ENCODE results near the gene STAP1. TPM values are rescaled to one million over a fixed set of nuclear protein-coding genes. Genes with fewer than 3 reads are reported as not detected.
A peak's percentile ranks its signal among the peaks of the same experiment; 100 is the strongest.

Gene STAP1
- total and polyA plus RNA-seq, 12 donors = 0.15 to 0.97 TPM; not detected in 10

GRCh38 chr4:67615119-67615518 lies 56.6 kb downstream of the STAP1 start:
- peaks cover 0 to 31% (median under 1%) of the 10 kb centered on the region in 11 donors for H3K9me3 ChIP-seq
- H3K27me3 ChIP-seq = no peaks in the 10 kb centered on the region
- no peak overlapping the region for H3K4me3 ChIP-seq
- 96 to 98% methylated on average over 5 of the region's 5 CpGs for WGBS, 2 donors
- H3K4me1 ChIP-seq = no peaks in the 10 kb centered on the region
- no peak for TF ChIP-seq CTCF (IDR thresholded peaks at IDR 0.05)
- no peak for DNase-seq
- no peak overlapping the region for H3K27ac ChIP-seq
- intact Hi-C loops (cut with DNase I) = no loop called here
- peaks cover 0 to 60% (median 4%) of the 10 kb centered on the region in 9 donors for H3K36me3 ChIP-seq
- no peak for ATAC-seq

GRCh38 chr4:67616478-67616877 lies 58.0 kb downstream of the STAP1 start:
- Histone ChIP-seq H3K4me1 (no peaks in the 10 kb centered on the region), H3K4me3 (no peak overlapping the region), H3K9me3 (peaks cover 0 to 21% (median 0%) of the 10 kb centered on the region in 11 donors), H3K27me3 (no peaks in the 10 kb centered on the region), H3K36me3 (peaks cover 0 to 74% (median 15%) of the 10 kb centered on the region in 9 donors), H3K27ac (no peak overlapping the region)
- no peak for ATAC-seq
- WGBS, 2 donors = 88 to 91% methylated on average over 1 of the region's 1 CpG
- intact Hi-C loops (cut with DNase I) = no loop called here
- TF ChIP-seq CTCF (IDR thresholded peaks at IDR 0.05) = no peak
- no peak for DNase-seq

- H3K9me3 ChIP-seq = no peaks in the 10 kb centered on the region
- no peak for TF ChIP-seq CTCF (IDR thresholded peaks at IDR 0.05)
- 80 to 83% methylated on average over 3 of the region's 3 CpGs for WGBS, 2 donors
Measured at GRCh38 chr4:67624939-67625338, 66.4 kb downstream of the STAP1 start.

GRCh38 chr4:67632492-67632891 lies 74.0 kb downstream of the STAP1 start:
- Histone ChIP-seq H3K36me3 (peaks cover 0 to 96% (median 44%) of the 10 kb centered on the region in 9 donors), H3K4me3 (no peak overlapping the region), H3K27me3 (no peaks in the 10 kb centered on the region), H3K4me1 (no peaks in the 10 kb centered on the region), H3K27ac (peak overlapping the region in 1 of 10 donors; percentile 4), H3K9me3 (no peaks in the 10 kb centered on the region)
- 83 to 85% methylated on average over 3 of the region's 3 CpGs for WGBS, 2 donors
- no peak for TF ChIP-seq CTCF (IDR thresholded peaks at IDR 0.05)
- intact Hi-C loops (cut with DNase I) = no loop called here
- ATAC-seq = no peak
- DNase-seq = no peak

More at GRCh38 chr4:67624939-67625338, 66.4 kb downstream of the STAP1 start:
- DNase-seq (no peak), ATAC-seq (no peak)
- Histone ChIP-seq H3K4me1 (no peaks in the 10 kb centered on the region), H3K27me3 (no peaks in the 10 kb centered on the region), H3K4me3 (no peak overlapping the region), H3K27ac (no peak overlapping the region), H3K36me3 (peaks cover 0 to 100% (median 50%) of the 10 kb centered on the region in 9 donors)
- intact Hi-C loops (cut with DNase I) = loop anchor here in 1 of 10 donors (10.0 kb wide), 2 partner anchors 50 to 80 kb away; partner anchors contain the start of gene CENPC

All from heart right ventricle (tissue), 16 donors.